ENCODE data around the gene DPP9. TPM values are rescaled to one million over a fixed set of nuclear protein-coding genes. Genes with fewer than 3 reads are reported as not detected.

The DPP9 gene
- polyA plus RNA-seq, 3 donors = 12.6 to 23.8 (median 13.9) TPM

- peaks cover 87 to 95% of the 10 kb centered on the region in 2 donors for H3K36me3 ChIP-seq (replicated peaks in 1 of 2; ENCODE audit: control insufficient read depth in 1 of 2, insufficient read depth in 2 of 2, low read length in 2 of 2)
- Mint-ChIP-seq H3K27me3 (ENCODE audit: low read depth in 3 of 3) (peaks cover 0 to 3% (median 0%) of the 10 kb centered on the region in 3 donors), H3K9me3 (no peaks in the 10 kb centered on the region), H3K4me1 (peaks cover 8% of the 10 kb centered on the region), H3K36me3 (peaks cover 77 to 96% of the 10 kb centered on the region in 2 donors), H3K4me3 (no peak overlapping the region), H3K27ac (no peak overlapping the region)
- 97% methylated on average over 15 of the region's 26 CpGs for WGBS (ENCODE audit: insufficient coverage)
- no peak overlapping the region for H3K27ac ChIP-seq (ENCODE audit: low read depth in 1 of 2, low read length in 2 of 2)
- H3K27me3 ChIP-seq (ENCODE audit: control insufficient read depth in 2 of 2, insufficient read depth in 2 of 2, low read length in 2 of 2) = no peaks in the 10 kb centered on the region
- H2AFZ ChIP-seq (ENCODE audit: insufficient read depth, low read depth, low read length, poor library complexity, severe bottlenecking) = no peak overlapping the region
- peaks cover 5% of the 10 kb centered on the region for H4K20me1 ChIP-seq (ENCODE audit: insufficient read depth, low read length)
- H3K4me1 ChIP-seq (ENCODE audit: control insufficient read depth in 1 of 2, insufficient read depth in 2 of 2, low read length in 2 of 2) = peaks cover 0 to 6% of the 10 kb centered on the region in 2 donors
- no peak overlapping the region for H3K4me3 ChIP-seq (replicated peaks in 1 of 3; ENCODE audit: low read depth in 2 of 3, low read length in 3 of 3)
- no peak for DNase-seq
- no peak overlapping the region for H3K9ac ChIP-seq (ENCODE audit: insufficient read depth, low read length, poor library complexity, severe bottlenecking)
- H3K9me3 ChIP-seq (replicated peaks in 1 of 2; ENCODE audit: control insufficient read depth in 1 of 2, insufficient read depth in 1 of 2, low read length in 2 of 2) = no peaks in the 10 kb centered on the region
- intact Hi-C loops (cut with micrococcal nuclease) = no loop called here
- no peak for TF ChIP-seq CTCF (IDR thresholded peaks at IDR 0.05)
- no peak overlapping the region for H3K4me2 ChIP-seq (replicated peaks; ENCODE audit: extremely low read depth, low read length, poor library complexity, severe bottlenecking)
- no peaks in the 10 kb centered on the region for H3K79me2 ChIP-seq (ENCODE audit: insufficient read depth, low read length)
Observed at GRCh38 chr19:4688587-4688986, 35.1 kb downstream of the DPP9 start.

GRCh38 chr19:4687396-4687795, 36.2 kb downstream of the DPP9 start:
- TF ChIP-seq CTCF (IDR thresholded peaks at IDR 0.05) = no peak
- Histone ChIP-seq H3K4me3 (replicated peaks in 1 of 3; ENCODE audit: low read depth in 2 of 3, low read length in 3 of 3) (no peak overlapping the region), H4K20me1 (ENCODE audit: insufficient read depth, low read length) (no peaks in the 10 kb centered on the region), H2AFZ (ENCODE audit: insufficient read depth, low read depth, low read length, poor library complexity, severe bottlenecking) (no peak overlapping the region), H3K9ac (ENCODE audit: insufficient read depth, low read length, poor library complexity, severe bottlenecking) (no peak overlapping the region), H3K4me1 (ENCODE audit: control insufficient read depth in 1 of 2, insufficient read depth in 2 of 2, low read length in 2 of 2) (peaks cover 0 to 6% of the 10 kb centered on the region in 2 donors), H3K9me3 (replicated peaks in 1 of 2; ENCODE audit: control insufficient read depth in 1 of 2, insufficient read depth in 1 of 2, low read length in 2 of 2) (no peaks in the 10 kb centered on the region), H3K27me3 (ENCODE audit: control insufficient read depth in 2 of 2, insufficient read depth in 2 of 2, low read length in 2 of 2) (no peaks in the 10 kb centered on the region), H3K79me2 (ENCODE audit: insufficient read depth, low read length) (no peaks in the 10 kb centered on the region), H3K27ac (ENCODE audit: low read depth in 1 of 2, low read length in 2 of 2) (no peak overlapping the region), H3K36me3 (replicated peaks in 1 of 2; ENCODE audit: control insufficient read depth in 1 of 2, insufficient read depth in 2 of 2, low read length in 2 of 2) (peaks cover 82 to 95% of the 10 kb centered on the region in 2 donors), H3K4me2 (replicated peaks; ENCODE audit: extremely low read depth, low read length, poor library complexity, severe bottlenecking) (no peak overlapping the region)
- peaks cover 70 to 90% of the 10 kb centered on the region in 2 donors for H3K36me3 Mint-ChIP-seq
- intact Hi-C loops (cut with micrococcal nuclease) = no loop called here
- no peaks in the 10 kb centered on the region for H3K9me3 Mint-ChIP-seq
- peaks cover 8% of the 10 kb centered on the region for H3K4me1 Mint-ChIP-seq
- WGBS (ENCODE audit: insufficient coverage) = 90% methylated on average over 10 of the region's 11 CpGs
- H3K4me3 Mint-ChIP-seq = no peak overlapping the region
- H3K27ac Mint-ChIP-seq = no peak overlapping the region
- DNase-seq = no peak
- H3K27me3 Mint-ChIP-seq (ENCODE audit: low read depth in 3 of 3) = peaks cover 0 to 3% (median 0%) of the 10 kb centered on the region in 3 donors

Data from CD14-positive monocyte (primary cell).